Psoas muscle (tissue), 8 donors: ENCODE measurements around the gene UNC80. TPM values are rescaled to one million over a fixed set of nuclear protein-coding genes. Genes with fewer than 3 reads are reported as not detected.

Experiments used
- ATAC-seq, 4 donors: fragments of 200-7000 bp; cut with Tn5 transposase; one replicate each; pipeline ENCODE4 v1.9.1; 2020; ENCODE audit warnings: moderate library complexity in 3 of 4, mild to moderate bottlenecking in 2 of 4
- DNase-seq, 2 donors: peaks; one replicate each; pipeline ENCODE4 v3.0.0-alpha.2; 2020
- H3K27ac ChIP-seq: fragments of 200-600 bp; one replicate; pipeline ENCODE4 v1.8.0; 2022
- H3K27me3 ChIP-seq, 3 donors: fragments of 200-600 bp in 1 of 3; one replicate each; pipeline versions ENCODE4 v1.6.1 to v1.8.0; 2013 to 2022; ENCODE audit warnings: low read length in 2 of 3, mild to moderate bottlenecking in 2 of 3, moderate library complexity in 1 of 3; ENCODE audit not compliant: insufficient read depth in 3 of 3
- H3K36me3 ChIP-seq, 2 donors: fragments of 200-600 bp in 1 of 2; one replicate each; pipeline versions ENCODE4 v1.6.1 to v1.8.0; 2013 to 2022; ENCODE audit warnings: low read depth in 1 of 2, mild to moderate bottlenecking in 1 of 2, moderate library complexity in 1 of 2; ENCODE audit not compliant: insufficient read depth in 1 of 2
- H3K4me1 ChIP-seq: fragments of 200-600 bp; one replicate; pipeline ENCODE4 v1.8.0; 2022
- H3K4me3 ChIP-seq: fragments of 200-600 bp; one replicate; pipeline ENCODE4 v1.8.0; 2022; ENCODE audit warnings: mild to moderate bottlenecking
- H3K9me3 ChIP-seq: fragments of 200-600 bp; one replicate; pipeline ENCODE4 v1.8.0; 2022
- WGBS, 3 donors: extraction: QIAGEN DNeasy Blood & Tissue Kit; methylation state at CpG; one replicate each; pipeline versions ENCODE4 v1.1.6 to v1.1.7; 2013; 5-methylcytosine and 5-hydroxymethylcytosine counted together
- intact Hi-C, 2 donors: fragments of 100-400 bp; cut with DNase I; formaldehyde crosslinking; loops; one replicate each; pipeline versions ENCODE4 v1.11.0 to v1.14.2; 2022
- polyA plus RNA-seq, 3 donors: library from polyadenylated mRNA; stranded (reverse); fragments of 200-250 nt; gene quantifications; one replicate each; pipeline ENCODE4 v1.2.3, GENCODE V29; 2013
- total RNA-seq, 4 donors: library from RNA; stranded (reverse); fragmentation: NEBNext Ultra II Directional in 2 of 4; extraction: Animal tissue kit (Norgen Biotek cat#: 25700) in 2 of 4; gene quantifications; one replicate each; pipeline versions ENCODE4 v1.2.1 to v1.2.4, GENCODE V29; 2021 to 2023
- TF ChIP-seq, protein P1 (sequence below): fragments of 200-600 bp; IDR thresholded peaks from one replicate; pipeline ENCODE4 v1.8.0; 2022; ENCODE audit warnings: antibody characterized with exemption
- donor health status: healthy with polysubstance abuse.
- donor health status: DM: no; HTN: no; CAD: no; lungs with moderate emphysema.
- donor health status: Bipolar disorder and iron deficiency.
- donor health status: healthy.
- donor health status: DM: yes; HTN: yes; CAD: no.
- donor health status: DM: no; HTN: no; CAD: no.
- donor health status: DM: no; HTN: no; CAD: no.
- donor health status: DM: yes; HTN: yes; CAD: no.

The UNC80 gene
- total and polyA plus RNA-seq, 7 donors = 0.03 TPM; not detected in 6

DNA sequence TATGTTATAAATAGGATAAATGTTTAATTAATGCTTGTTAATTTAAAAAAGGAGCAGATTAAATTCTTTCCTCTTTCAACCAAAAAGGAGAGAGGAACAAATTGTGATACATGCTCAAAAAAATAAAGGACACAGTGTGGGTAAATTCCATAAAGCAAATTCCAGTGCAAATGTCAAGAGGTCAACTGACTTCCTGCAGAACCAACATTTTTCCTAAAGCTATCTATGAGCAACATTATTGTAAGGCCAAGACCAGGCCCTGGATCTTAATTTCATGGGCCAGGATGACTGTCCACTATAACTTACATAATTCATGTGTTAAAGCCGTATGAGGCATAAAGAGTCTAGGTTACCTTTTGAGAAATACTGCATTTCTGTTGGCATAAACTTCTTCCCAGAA, 136.9 kb downstream of the UNC80 start:
- DNase-seq (no peak), ATAC-seq (no peak)
- WGBS, 3 donors = 84 to 95% (median 86%) methylated on average over 1 of the region's 1 CpG
- Histone ChIP-seq H3K4me3 (no peak overlapping the region), H3K9me3 (no peaks in the 10 kb centered on the region), H3K4me1 (no peaks in the 10 kb centered on the region), H3K27ac (no peak overlapping the region), H3K27me3 (no peaks in the 10 kb centered on the region), H3K36me3 (no peaks in the 10 kb centered on the region)
- TF ChIP-seq, protein P1, sequence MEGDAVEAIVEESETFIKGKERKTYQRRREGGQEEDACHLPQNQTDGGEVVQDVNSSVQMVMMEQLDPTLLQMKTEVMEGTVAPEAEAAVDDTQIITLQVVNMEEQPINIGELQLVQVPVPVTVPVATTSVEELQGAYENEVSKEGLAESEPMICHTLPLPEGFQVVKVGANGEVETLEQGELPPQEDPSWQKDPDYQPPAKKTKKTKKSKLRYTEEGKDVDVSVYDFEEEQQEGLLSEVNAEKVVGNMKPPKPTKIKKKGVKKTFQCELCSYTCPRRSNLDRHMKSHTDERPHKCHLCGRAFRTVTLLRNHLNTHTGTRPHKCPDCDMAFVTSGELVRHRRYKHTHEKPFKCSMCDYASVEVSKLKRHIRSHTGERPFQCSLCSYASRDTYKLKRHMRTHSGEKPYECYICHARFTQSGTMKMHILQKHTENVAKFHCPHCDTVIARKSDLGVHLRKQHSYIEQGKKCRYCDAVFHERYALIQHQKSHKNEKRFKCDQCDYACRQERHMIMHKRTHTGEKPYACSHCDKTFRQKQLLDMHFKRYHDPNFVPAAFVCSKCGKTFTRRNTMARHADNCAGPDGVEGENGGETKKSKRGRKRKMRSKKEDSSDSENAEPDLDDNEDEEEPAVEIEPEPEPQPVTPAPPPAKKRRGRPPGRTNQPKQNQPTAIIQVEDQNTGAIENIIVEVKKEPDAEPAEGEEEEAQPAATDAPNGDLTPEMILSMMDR = no peak
- intact Hi-C loops = no loop called here

DNA sequence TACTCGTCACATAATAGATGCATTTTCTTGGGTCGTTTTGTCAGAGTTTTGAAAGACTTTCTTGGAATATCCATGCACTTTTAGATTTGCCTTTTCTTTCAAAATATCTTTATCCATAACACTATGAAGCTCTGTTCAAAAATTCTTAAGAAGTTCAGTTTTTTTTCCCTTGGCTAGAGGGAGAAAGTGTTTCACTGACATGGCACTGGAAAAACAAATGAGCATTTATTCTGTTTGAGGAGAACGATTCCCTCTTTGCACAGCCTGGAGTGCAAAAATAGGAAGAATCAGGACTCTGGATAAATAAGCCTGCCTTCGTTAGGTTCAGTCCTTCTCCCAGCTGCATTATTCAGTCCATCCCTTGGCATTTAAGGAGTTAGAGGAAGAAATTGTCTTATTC, 139.9 kb downstream of the UNC80 start:
- Histone ChIP-seq H3K9me3 (no peaks in the 10 kb centered on the region), H3K27ac (no peak overlapping the region), H3K36me3 (no peaks in the 10 kb centered on the region), H3K4me3 (no peak overlapping the region), H3K4me1 (no peaks in the 10 kb centered on the region), H3K27me3 (no peaks in the 10 kb centered on the region)
- intact Hi-C loops = no loop called here
- ATAC-seq (no peak), DNase-seq (no peak)
- TF ChIP-seq, protein P1 = no peak
- 74 to 80% (median 79%) methylated on average over 4 of the region's 4 CpGs for WGBS, 3 donors

DNA sequence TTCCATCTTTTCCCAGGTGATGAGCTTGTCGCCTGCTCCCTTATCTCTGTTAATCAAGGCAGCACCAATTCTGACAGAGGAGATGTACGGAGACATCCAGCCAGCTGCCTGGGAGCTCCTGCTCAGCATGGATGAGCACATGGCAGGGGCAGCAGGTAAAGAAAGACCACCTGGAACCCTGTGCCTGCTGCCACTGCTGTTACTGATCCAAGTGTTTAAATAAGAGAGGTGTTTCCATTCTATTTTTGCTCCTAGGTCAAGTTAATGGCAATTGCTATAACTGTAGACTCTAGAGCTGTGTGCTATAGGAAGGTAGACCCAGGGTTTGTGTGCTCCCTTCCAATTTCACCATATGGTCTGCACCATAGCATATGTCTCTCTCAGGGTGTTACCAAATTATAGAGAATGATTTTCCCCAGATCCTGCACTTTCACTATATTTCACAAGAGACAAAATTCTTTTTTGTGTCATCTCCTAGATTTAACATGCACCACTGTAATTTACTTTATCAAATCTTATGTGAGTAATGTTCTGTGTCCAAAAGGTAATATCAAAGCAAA, 142.2 kb downstream of the UNC80 start:
- H3K4me3 ChIP-seq = no peak overlapping the region
- 83 to 89% (median 89%) methylated on average over 2 of the region's 2 CpGs for WGBS, 3 donors
- DNase-seq = no peak
- H3K27ac ChIP-seq = no peak overlapping the region
- no peaks in the 10 kb centered on the region for H3K27me3 ChIP-seq
- H3K36me3 ChIP-seq = no peaks in the 10 kb centered on the region
- no peak for ATAC-seq
- intact Hi-C loops = no loop called here
- TF ChIP-seq, protein P1 = no peak
- H3K4me1 ChIP-seq = no peaks in the 10 kb centered on the region
- H3K9me3 ChIP-seq = no peaks in the 10 kb centered on the region

DNA sequence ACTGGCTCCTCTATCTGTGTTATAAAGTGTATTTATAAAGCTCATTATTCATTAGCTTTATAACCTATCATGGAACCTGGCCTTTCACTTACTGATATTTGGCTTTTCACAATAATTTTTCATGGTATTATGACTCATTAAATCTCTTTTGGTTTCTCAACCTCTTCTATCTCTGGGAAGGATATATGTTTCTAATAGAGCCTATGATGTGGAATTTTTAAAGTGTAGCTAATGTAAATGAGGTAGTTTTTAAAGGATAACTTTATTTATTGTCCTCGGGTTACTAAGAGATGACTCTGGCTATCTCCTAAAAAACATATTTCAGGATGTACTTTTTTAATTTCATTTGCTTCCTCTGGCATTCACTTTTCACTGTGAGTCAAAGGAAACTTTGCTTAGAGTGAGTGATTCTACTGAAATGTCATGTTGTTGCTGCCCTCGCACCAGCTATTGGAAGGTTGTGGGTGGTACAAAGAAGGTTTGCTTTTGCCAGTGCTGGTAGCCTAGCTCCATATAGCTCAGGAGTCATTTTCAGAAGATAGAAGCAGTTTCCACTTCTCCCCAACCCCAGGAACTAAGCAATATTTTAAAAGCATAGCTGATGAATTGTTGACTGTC, 145.6 kb downstream of the UNC80 start:
- ATAC-seq = no peak
- H3K9me3 ChIP-seq = no peaks in the 10 kb centered on the region
- H3K36me3 ChIP-seq = no peaks in the 10 kb centered on the region
- 85 to 87% (median 86%) methylated on average over 2 of the region's 2 CpGs for WGBS, 3 donors
- no peaks in the 10 kb centered on the region for H3K27me3 ChIP-seq
- H3K4me1 ChIP-seq = no peaks in the 10 kb centered on the region
- DNase-seq = no peak
- TF ChIP-seq, protein P1 = no peak
- no peak overlapping the region for H3K27ac ChIP-seq
- intact Hi-C loops = no loop called here
- no peak overlapping the region for H3K4me3 ChIP-seq

DNA sequence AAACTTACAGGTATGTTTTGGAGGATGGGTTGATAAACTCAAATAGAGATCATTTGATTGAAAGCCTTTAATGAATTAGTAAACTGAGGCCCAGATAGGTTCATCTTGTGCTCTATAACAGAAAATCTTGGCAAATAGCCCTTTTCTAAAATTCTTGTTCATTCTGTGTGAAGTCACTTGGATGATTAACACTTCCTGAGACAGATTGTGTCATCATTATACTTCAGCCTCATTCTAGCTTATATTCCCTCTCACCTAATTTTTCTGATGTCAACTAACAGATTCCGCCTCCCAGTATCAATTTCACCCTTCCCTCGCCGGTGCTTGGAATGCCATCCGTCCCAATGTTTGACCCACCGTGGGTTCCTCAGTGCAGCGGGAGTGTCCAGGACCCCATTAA, 146.6 kb downstream of the UNC80 start:
- DNase-seq = no peak

More for the DNA sequence above, 146.6 kb downstream of the UNC80 start:
- no peak for ATAC-seq
- no peaks in the 10 kb centered on the region for H3K9me3 ChIP-seq
- intact Hi-C loops = no loop called here
- H3K27ac ChIP-seq = no peak overlapping the region
- no peaks in the 10 kb centered on the region for H3K27me3 ChIP-seq
- TF ChIP-seq, protein P1 = no peak
- H3K36me3 ChIP-seq = no peaks in the 10 kb centered on the region
- WGBS, 3 donors = 86 to 88% (median 87%) methylated on average over 6 of the region's 6 CpGs
- no peaks in the 10 kb centered on the region for H3K4me1 ChIP-seq
- H3K4me3 ChIP-seq = no peak overlapping the region
